ENCODE data around the gene CAPN11.

The CAPN11 gene
- total RNA-seq: 2.0 to 12.1 (median 4.6) reads per million in 18 experiments

GRCh38 chr6:44158770-44159228 is at the start of gene CAPN11:
Gene CAPN11 (plus strand): TSS chr6:44158820. CDS start chr6:44158849, 29 bp downstream.
- no peak for DNase-seq

GRCh38 chr6:44109212-44109611 is 49.4 kb upstream of the CAPN11 start:
- DNase-seq: no peak

- no peak for DNase-seq
Observed at GRCh38 chr6:44110005-44110676, 48.5 kb upstream of the CAPN11 start.

- no peak for DNase-seq
Observed at GRCh38 chr6:44110966-44111365, 47.7 kb upstream of the CAPN11 start.

- no peak for DNase-seq
Observed at GRCh38 chr6:44111434-44112417, 46.9 kb upstream of the CAPN11 start.

DNA sequence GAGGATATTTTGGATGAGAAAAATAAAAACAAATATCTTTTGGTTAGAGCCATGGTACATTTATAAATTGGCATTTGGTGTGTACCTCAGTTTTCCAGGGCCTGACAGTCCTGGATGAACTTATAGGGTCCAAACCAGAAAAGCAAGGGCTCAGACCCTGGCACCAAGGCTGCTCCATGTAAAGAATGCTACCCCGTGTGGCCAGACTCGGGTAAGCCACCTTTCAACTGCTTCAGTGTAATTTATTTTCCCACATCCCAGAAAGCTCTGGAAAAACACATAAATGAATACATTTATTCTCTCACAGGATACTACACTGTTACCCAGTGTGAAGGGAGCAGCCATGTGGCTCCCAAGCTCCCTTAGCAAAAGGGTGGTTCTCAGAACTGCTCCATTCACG is 45.2 kb upstream of the CAPN11 start:
- no peak for DNase-seq

- no peak for DNase-seq
Observed at GRCh38 chr6:44115866-44116265, 42.8 kb upstream of the CAPN11 start.

GRCh38 chr6:44116641-44117382 is 41.8 kb upstream of the CAPN11 start:
- peak; percentile 9 to 46 for DNase-seq

DNA sequence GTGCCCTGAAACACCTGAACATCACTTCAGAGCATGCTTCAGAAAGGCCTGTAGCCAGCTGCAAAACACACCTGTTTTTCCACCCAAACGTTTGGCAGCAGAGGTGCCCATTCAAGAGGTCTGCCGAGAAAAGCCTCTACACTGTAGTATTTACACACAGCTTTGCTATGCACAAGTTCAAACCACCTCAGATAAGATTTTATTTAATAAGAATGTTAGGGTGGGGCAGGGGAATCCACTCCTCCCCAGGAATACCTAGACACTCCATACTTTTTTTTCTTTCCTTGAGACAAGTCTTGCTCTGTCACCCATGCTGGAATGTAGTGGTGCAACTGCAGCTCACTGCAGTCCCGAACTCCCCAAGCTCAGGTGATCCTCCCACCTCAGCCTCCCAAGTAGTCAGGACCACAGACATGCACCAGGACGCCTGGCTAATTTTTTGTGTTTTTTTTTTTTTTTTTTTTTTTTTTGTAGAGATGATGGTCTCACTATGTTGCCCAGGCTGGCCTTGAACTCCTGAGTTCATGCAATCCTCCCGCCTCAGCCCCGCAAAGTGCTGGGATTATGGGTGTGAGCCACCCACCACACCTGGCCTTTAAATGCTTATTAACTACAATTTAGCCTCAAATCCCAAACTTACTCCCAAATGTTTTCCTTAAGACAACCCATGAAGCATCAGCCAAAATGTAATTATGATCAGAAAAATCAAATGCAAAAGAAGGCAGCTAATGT is 41.1 kb upstream of the CAPN11 start:
- DNase-seq: no peak

DNA sequence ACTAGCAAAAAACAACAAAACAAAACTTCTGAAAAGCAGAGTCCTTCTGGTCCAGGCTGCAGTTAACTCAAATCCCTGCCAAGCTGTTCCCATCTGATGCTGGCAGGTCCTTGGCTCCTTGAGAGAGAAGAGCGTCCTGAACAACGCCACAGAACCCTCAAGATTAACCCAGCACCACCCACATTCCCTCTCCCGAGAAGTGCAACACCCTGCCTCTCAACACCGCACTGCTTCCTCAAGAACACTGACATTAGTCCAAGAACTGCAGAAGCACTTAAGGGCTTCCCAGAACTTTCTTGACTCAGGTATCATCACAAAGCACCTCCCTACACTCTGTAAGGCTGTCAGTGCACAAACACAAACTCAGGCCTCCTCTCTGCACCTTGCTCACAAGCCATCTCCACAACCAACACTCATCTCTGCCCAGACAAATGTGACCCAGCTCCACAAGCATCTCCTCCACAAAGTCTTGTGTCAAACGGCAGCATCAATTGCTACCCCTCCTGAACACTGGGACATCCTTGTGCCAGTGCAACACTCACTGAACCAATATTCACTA is 38.8 kb upstream of the CAPN11 start:
- peak; percentile 14 to 43 for DNase-seq

DNA sequence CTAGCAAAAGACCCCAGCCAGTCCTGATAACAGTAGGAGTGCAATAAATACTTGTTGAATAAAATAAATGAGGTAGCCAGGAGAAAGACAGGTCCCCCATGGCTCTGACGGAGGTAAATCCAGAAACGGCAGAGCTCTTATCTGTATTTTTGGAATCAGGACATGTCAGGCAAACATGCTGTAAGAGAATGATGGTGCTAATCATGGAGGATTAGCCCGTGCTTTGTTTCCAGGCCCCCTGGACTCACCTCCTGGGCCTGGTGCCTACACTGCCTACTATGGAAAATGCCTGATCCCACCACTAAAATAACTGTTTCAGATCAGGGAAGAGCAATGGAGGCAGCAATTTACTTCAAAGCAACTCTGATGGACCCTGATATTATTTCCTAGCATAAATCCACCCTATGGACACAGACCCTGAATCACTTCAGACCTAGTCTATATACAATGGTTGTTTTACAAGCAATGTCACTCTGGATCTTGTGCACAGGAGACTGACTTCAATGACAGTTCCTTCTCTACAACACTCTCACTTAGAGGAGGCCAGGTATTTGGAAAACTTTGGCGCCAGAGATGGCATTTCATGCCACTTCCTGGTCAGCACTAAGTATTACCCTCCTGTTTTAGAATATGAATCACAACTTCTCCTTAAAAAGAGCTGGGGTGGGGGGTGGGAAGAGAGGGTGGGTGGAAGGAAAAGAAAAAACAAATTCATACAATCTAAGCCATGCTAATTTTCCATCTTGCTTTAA is 37.8 kb upstream of the CAPN11 start:
- peak in 1 of 2 donors; percentile 21 for DNase-seq

DNA sequence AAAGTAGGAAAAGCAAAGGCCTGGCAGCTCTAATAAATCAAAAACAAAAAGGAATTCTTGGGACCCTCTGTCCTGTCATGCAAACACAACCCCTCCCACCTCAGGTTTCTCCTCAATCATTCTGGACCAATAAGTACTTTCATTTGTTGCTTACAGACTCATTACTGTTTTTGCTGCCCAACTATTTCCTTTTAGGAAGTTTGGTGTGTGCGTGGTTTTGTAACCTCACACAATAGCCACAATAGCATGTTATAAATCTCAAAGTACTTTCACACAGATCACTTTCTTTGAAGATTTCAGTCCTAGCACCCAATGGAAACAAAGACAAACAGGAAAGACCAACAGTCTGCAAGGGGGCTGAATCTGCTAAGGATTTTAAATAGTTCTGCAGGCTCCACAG is 35.8 kb upstream of the CAPN11 start:
- peak in 1 of 2 donors; percentile 26 for DNase-seq

DNA sequence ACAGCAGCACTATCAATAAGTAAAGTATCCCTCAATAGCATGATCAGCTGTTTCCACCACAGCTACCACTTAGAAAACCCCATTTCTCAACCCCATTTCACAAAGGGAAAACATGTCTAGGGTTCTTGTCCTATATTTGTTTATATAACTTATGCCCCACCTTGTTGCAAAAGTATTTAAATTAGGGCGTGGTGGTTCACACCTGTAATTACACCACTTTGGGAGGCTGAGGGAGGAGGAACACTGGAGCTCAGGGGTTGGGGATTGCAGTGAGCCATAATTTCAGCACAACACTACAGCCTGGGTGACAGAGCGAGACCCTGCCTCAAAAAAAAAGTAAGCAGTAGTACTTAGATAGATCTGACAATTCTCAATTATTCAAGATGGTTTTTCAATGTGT is 35.1 kb upstream of the CAPN11 start:
- no peak for DNase-seq

- DNase-seq: peak; percentile 33 to 58
Observed at GRCh38 chr6:44126320-44127149, 32.1 kb upstream of the CAPN11 start.

GRCh38 chr6:44127186-44128019 is 31.2 kb upstream of the CAPN11 start, which contains the start of the genes MRPL14 and TMEM63B:
Gene MRPL14 (minus strand): TSS chr6:44127452. CDS start chr6:44116611, 10,841 bp downstream.
Gene TMEM63B (plus strand): TSS chr6:44127554. CDS start chr6:44134585, 7,031 bp downstream.
- peak; percentile 88 to 95 for DNase-seq

- peak in 1 of 2 donors; percentile 37 for DNase-seq
Observed at GRCh38 chr6:44128020-44128917, 30.4 kb upstream of the CAPN11 start.

DNA sequence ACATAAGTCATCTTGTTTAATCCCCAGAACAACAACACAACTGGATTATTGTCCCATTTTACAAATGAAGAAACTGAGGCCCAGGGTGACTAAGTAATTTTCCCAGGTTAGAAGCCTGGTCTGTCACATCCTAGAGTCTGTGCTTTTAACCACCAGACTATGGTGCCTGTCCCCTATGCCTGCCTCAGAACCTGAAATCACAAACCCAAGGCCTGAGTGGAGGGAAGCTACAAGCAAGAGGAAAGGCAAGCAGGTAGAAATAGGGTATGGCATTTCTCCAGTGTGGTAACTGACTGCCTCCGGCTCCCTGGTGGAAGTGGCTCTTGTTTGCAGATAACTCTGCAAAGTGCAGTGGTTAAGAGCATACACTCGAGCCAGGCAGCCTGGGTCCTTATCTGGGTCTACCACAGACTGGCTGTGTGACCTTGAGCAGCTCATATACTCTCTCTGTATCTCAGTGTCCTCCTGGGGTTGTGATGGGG is 28.7 kb upstream of the CAPN11 start:
- no peak for DNase-seq

All from inflammatory macrophage (primary cell).